NCI-H82 treated with DMSO at 0.1 percent for 48 hours (cell line): ENCODE measurements around the gene ZNF415.
A peak's percentile ranks its signal among the peaks of the same experiment; 100 is the strongest.

ENCODE experiments used
- DNase-seq: peaks from one replicate; lab custom pipeline; 2025; ENCODE audit not compliant: unreplicated experiment; lab: John Stamatoyannopoulos, UW

Gene ZNF415

DNA sequence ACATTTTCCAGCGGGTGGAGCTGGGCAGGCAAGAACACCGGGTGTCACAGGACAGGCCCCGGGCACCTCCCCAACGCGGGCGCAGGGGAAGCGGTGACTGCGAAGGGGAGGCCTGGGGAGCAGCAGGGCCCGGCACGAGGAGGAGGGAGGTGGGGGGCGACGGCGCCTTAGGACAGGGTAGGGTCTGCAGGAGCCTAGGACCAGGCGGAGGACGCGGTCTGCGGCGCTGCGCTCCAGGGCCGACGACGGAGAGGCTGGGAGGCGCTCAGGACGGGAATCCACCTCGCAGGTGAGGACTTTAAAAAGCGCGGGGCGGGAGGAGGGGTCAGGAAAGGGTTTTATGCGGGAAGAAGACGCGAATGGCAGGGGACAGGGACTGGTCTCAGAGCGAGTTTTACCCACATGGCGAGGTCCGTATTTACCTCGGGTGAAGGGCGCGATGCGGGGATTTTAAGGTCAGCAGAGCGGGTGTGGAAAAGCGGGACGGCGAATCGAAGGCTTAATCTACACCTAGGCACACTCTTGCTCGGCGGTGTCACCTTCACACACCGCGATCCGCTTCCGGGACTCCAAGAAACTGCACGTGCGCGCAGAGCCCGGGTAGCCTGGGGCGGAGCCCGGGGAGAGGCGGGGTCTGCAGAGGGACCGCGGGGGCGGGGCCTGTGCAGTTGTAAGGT is 74.7 kb downstream of the ZNF415 start:
- peak; percentile 1 for DNase-seq
